ENCODE results near the gene EEFSEC. TPM values are rescaled to one million over a fixed set of nuclear protein-coding genes. Genes with fewer than 3 reads are reported as not detected.

Gene EEFSEC
- total RNA-seq, 2 experiments from 2014 or later = 22.1 to 22.7 TPM

GRCh38 chr3:128427872-128428822 lies 274.9 kb downstream of the EEFSEC start:
- POLR2A ChIA-PET = no interaction called here
- no peak for ATAC-seq (ENCODE audit: low read depth)
- no peak overlapping the region for H3K4me3 Mint-ChIP-seq
- no peaks in the 10 kb centered on the region for H3K36me3 Mint-ChIP-seq
- no peak overlapping the region for H3K27ac Mint-ChIP-seq
- no peak for DNase-seq
- no peaks in the 10 kb centered on the region for H3K9me3 Mint-ChIP-seq
- H3K27me3 Mint-ChIP-seq = peaks cover 37% of the 10 kb centered on the region
- peaks cover 2% of the 10 kb centered on the region for H3K4me1 Mint-ChIP-seq

GRCh38 chr3:128429275-128429674 lies 276.0 kb downstream of the EEFSEC start:
- Mint-ChIP-seq H3K4me3 (no peak overlapping the region), H3K27me3 (peaks cover 42% of the 10 kb centered on the region), H3K4me1 (no peaks in the 10 kb centered on the region), H3K36me3 (no peaks in the 10 kb centered on the region), H3K27ac (no peak overlapping the region), H3K9me3 (no peaks in the 10 kb centered on the region)
- DNase-seq (no peak), ATAC-seq (ENCODE audit: low read depth) (no peak)
- POLR2A ChIA-PET = no interaction called here

GRCh38 chr3:128429751-128430150 lies 276.5 kb downstream of the EEFSEC start:
- no peaks in the 10 kb centered on the region for H3K4me1 Mint-ChIP-seq

GRCh38 chr3:128430301-128430700 lies 277.0 kb downstream of the EEFSEC start:
- DNase-seq = no peak
- POLR2A ChIA-PET = interaction anchor here (0.5 kb wide), 1 partner anchor 277 kb away, joined by 3 read pairs; no protein-coding TSS in a partner anchor
- H3K4me3 Mint-ChIP-seq = no peak overlapping the region
- no peaks in the 10 kb centered on the region for H3K9me3 Mint-ChIP-seq
- no peak overlapping the region for H3K27ac Mint-ChIP-seq
- H3K27me3 Mint-ChIP-seq = peaks cover 47% of the 10 kb centered on the region
- ATAC-seq (ENCODE audit: low read depth) = no peak
- H3K4me1 Mint-ChIP-seq = no peaks in the 10 kb centered on the region
- H3K36me3 Mint-ChIP-seq = no peaks in the 10 kb centered on the region

More at GRCh38 chr3:128429751-128430150, 276.5 kb downstream of the EEFSEC start:
- peaks cover 47% of the 10 kb centered on the region for H3K27me3 Mint-ChIP-seq
- POLR2A ChIA-PET = interaction anchor here (0.5 kb wide), 1 partner anchor 276 kb away, joined by 3 read pairs; no protein-coding TSS in a partner anchor
- no peaks in the 10 kb centered on the region for H3K9me3 Mint-ChIP-seq
- ATAC-seq (ENCODE audit: low read depth) (no peak), DNase-seq (no peak)
- H3K27ac Mint-ChIP-seq = no peak overlapping the region
- H3K4me3 Mint-ChIP-seq = no peak overlapping the region
- no peaks in the 10 kb centered on the region for H3K36me3 Mint-ChIP-seq

GRCh38 chr3:128430731-128431130 lies 277.4 kb downstream of the EEFSEC start:
- Mint-ChIP-seq H3K36me3 (no peaks in the 10 kb centered on the region), H3K4me1 (no peaks in the 10 kb centered on the region), H3K4me3 (no peak overlapping the region), H3K27ac (no peak overlapping the region), H3K27me3 (peaks cover 47% of the 10 kb centered on the region), H3K9me3 (no peaks in the 10 kb centered on the region)
- POLR2A ChIA-PET = no interaction called here
- DNase-seq = no peak
- ATAC-seq (ENCODE audit: low read depth) = no peak

DNA sequence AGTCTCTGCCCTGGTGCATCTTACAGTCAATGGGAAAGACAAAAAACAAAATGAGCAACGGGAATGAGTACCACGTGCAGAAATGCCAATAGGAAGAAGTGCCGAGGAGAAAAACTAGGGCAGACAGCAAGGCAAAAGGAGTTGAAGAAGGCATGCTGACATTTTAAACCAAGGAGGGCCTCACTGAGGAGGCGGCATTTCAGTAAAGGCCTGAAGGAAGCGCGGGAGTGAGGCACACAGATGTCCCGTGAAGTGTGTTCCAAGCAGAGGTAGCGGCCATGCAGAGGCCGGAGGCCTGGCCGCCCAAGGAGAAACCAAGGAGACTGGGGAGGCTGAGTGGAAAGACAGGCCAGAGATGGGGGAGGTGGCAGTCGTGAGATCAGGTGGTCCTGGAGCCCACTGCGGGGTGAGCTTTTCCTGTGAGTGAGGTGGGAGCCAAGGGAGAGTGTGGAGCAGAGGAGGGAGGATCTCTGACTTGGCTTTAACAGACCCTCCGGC lies 278.6 kb downstream of the EEFSEC start:
- no peaks in the 10 kb centered on the region for H3K4me1 Mint-ChIP-seq
- no peak overlapping the region for H3K4me3 Mint-ChIP-seq
- no peaks in the 10 kb centered on the region for H3K36me3 Mint-ChIP-seq
- POLR2A ChIA-PET = no interaction called here
- DNase-seq (no peak), ATAC-seq (ENCODE audit: low read depth) (no peak)
- no peak overlapping the region for H3K27ac Mint-ChIP-seq
- no peaks in the 10 kb centered on the region for H3K9me3 Mint-ChIP-seq
- peaks cover 55% of the 10 kb centered on the region for H3K27me3 Mint-ChIP-seq

DNA sequence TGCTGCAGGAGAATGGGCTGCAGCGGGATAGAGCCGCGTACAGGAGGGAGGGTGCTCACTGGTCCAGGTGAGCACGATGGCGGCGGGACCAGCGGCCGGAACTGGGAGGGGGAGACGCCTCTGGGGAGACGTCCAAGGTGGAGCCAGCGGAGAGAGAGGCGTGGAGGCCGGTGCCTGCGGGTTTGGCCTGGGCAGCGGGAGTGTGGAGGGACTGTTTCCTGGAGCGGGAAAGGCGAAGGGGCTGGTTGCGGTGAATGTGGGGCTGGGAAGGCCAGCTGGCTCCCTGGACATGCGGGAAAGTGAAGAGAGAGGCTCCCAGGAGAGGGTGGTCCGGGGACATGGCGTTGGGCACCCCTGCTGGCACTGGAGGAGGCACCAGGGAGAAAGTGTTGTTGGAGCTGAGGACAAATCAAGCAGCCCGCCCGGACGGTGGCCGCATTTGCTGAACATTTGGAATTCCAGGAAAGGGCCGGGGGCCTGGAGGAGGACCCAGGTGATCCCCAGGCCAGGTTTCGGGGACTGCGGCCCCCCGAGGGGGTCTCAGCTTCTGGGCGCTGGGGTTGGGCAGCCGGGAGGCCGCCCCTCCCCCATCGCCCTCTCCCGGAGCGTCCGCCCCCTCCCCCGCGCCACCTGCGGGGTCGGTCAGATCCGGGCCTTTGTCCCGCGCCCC lies 279.2 kb downstream of the EEFSEC start:
- Mint-ChIP-seq H3K4me3 (no peak overlapping the region), H3K36me3 (no peaks in the 10 kb centered on the region), H3K4me1 (no peaks in the 10 kb centered on the region), H3K9me3 (no peaks in the 10 kb centered on the region), H3K27ac (no peak overlapping the region), H3K27me3 (peaks cover 55% of the 10 kb centered on the region)
- no peak for ATAC-seq (ENCODE audit: low read depth)
- POLR2A ChIA-PET = no interaction called here
- no peak for DNase-seq

DNA sequence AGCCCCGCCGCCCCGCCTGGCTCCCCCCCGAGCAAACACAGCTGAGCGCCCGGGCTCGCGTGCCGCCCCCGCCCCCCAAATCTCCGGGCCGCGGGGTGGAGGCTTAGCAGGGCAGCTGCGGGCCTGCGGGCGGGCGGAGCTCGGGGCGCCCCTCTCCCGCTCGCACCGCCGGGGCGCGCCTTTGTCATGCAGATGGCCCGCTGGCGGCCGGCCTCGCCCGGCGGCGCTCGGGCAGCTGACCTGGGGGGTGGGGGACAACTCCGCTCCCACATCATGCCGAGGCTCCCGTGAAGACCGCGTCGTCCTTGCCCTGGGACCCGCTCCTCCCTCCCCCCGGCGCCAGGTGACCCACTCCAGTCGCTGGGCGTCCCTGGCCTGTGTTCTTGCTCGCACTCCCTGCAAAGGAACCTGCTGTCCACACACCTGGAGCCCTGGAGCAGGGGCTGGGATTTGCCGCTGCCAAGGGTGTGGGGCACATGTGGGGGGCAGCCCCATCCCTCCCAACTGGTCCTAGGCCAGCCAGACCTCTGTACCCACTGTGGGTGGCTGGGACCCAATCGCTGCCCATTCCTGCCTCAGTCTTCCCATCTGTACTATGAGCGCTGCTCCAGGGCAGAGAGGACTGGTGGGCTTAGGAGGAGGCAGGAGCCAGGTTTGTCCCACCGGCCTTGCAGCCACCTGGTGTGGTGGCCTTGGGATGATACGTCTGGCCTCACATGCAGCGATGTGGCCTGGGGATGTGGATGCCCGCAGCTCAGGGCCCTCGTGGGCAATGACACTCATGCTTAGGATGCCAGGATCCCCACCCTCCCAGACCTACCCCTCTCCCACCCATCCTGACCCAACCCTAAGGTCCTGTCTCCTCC lies 279.9 kb downstream of the EEFSEC start:
- Mint-ChIP-seq H3K9me3 (no peaks in the 10 kb centered on the region), H3K27ac (no peak overlapping the region), H3K4me1 (no peaks in the 10 kb centered on the region), H3K27me3 (peaks cover 50% of the 10 kb centered on the region), H3K4me3 (no peak overlapping the region), H3K36me3 (no peaks in the 10 kb centered on the region)
- ATAC-seq (ENCODE audit: low read depth) (no peak), DNase-seq (no peak)
- POLR2A ChIA-PET = no interaction called here

GRCh38 chr3:128433837-128434165 lies 280.5 kb downstream of the EEFSEC start:
- no peak overlapping the region for H3K27ac Mint-ChIP-seq
- POLR2A ChIA-PET = no interaction called here
- peaks cover 49% of the 10 kb centered on the region for H3K27me3 Mint-ChIP-seq
- H3K4me3 Mint-ChIP-seq = no peak overlapping the region
- no peaks in the 10 kb centered on the region for H3K36me3 Mint-ChIP-seq
- no peaks in the 10 kb centered on the region for H3K9me3 Mint-ChIP-seq
- DNase-seq = no peak
- H3K4me1 Mint-ChIP-seq = no peaks in the 10 kb centered on the region
- ATAC-seq (ENCODE audit: low read depth) = no peak

DNA sequence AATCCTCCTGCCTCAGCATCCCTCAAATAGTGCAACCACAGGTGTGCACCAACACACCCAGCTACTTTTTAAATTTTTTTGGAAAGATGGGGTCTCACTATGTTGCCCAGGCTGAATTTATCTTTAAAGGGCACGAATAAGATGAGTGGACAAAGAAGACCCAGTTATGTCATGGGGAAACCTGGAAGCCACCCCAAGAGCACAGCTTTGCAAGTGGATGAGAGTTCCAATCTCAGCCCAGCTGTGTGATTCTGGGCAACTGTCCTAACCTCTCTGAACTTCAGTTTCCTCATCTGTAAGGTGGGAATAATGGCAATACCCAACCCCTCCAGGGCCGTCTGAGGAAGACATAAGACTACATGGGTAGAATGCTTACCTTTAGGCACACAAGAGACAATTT lies 281.2 kb downstream of the EEFSEC start:
- no peak overlapping the region for H3K4me3 Mint-ChIP-seq
- POLR2A ChIA-PET = no interaction called here
- no peak overlapping the region for H3K27ac Mint-ChIP-seq
- DNase-seq (no peak), ATAC-seq (ENCODE audit: low read depth) (no peak)
- H3K36me3 Mint-ChIP-seq = no peaks in the 10 kb centered on the region
- H3K4me1 Mint-ChIP-seq = no peaks in the 10 kb centered on the region
- peaks cover 51% of the 10 kb centered on the region for H3K27me3 Mint-ChIP-seq
- no peaks in the 10 kb centered on the region for H3K9me3 Mint-ChIP-seq

GRCh38 chr3:128435058-128435457 lies 281.8 kb downstream of the EEFSEC start:
- Mint-ChIP-seq H3K36me3 (no peaks in the 10 kb centered on the region), H3K27me3 (peaks cover 51% of the 10 kb centered on the region), H3K9me3 (no peaks in the 10 kb centered on the region), H3K4me1 (no peaks in the 10 kb centered on the region), H3K27ac (no peak overlapping the region), H3K4me3 (no peak overlapping the region)
- POLR2A ChIA-PET = no interaction called here
- DNase-seq (no peak), ATAC-seq (ENCODE audit: low read depth) (no peak)

- H3K4me1 Mint-ChIP-seq = no peaks in the 10 kb centered on the region
- POLR2A ChIA-PET = no interaction called here
- DNase-seq = no peak
- H3K9me3 Mint-ChIP-seq = no peaks in the 10 kb centered on the region
- H3K4me3 Mint-ChIP-seq = no peak overlapping the region
- no peak overlapping the region for H3K27ac Mint-ChIP-seq
- peaks cover 47% of the 10 kb centered on the region for H3K27me3 Mint-ChIP-seq
- ATAC-seq (ENCODE audit: low read depth) = no peak
- H3K36me3 Mint-ChIP-seq = no peaks in the 10 kb centered on the region
Observed at GRCh38 chr3:128435561-128435960, 282.3 kb downstream of the EEFSEC start.

DNA sequence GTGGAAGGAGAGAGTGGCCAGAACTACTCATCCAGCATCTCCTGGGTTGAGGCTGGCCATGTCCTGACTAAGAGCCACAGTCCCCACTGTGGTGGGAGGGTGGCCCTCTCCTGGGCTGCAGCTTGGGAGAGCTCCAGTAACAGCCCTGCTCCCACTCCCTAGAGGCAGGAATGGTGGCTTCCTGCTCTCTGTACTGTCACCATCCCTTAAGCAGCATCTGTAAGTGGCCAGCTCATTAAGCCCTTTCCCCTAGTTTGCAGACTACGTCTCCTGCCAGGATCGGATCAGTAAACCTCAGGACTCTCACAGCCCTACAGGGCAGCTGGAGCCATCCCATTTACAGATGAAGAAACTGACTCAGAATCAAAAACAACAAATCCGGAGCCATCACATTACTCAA lies 282.9 kb downstream of the EEFSEC start:
- H3K4me3 Mint-ChIP-seq = no peak overlapping the region

More for the DNA sequence above, 282.9 kb downstream of the EEFSEC start:
- no peaks in the 10 kb centered on the region for H3K9me3 Mint-ChIP-seq
- DNase-seq (no peak), ATAC-seq (ENCODE audit: low read depth) (no peak)
- POLR2A ChIA-PET = no interaction called here
- H3K4me1 Mint-ChIP-seq = no peaks in the 10 kb centered on the region
- no peak overlapping the region for H3K27ac Mint-ChIP-seq
- H3K36me3 Mint-ChIP-seq = no peaks in the 10 kb centered on the region
- H3K27me3 Mint-ChIP-seq = peaks cover 40% of the 10 kb centered on the region

All from activated naive CD8-positive, alpha-beta T cell treated with anti-CD3 and anti-CD28 coated beads, Interleukin-2, amount 10 ng/mL, durations not matched to agents 7 days and 5 days (primary cell).